OCI-LY1 (cell line): ENCODE measurements around the gene SH3BP4.

Experiments
- H2AFZ ChIP-seq: fragments of 200-600 bp; sonication (generic), shearing (Covaris generic); 2 replicates; pipeline ENCODE4 v1.6.0; 2014; ENCODE audit warnings: antibody characterized with exemption, mild to moderate bottlenecking, low read length
- H3F3A ChIP-seq: fragments of 200-600 bp; sonication (generic), shearing (Covaris generic); 2 replicates; pipeline ENCODE4 v1.6.0; 2014; ENCODE audit warnings: mild to moderate bottlenecking, antibody characterized with exemption, low read length, moderate library complexity; ENCODE audit not compliant: insufficient read depth
- H3K27ac ChIP-seq: fragments of 200-600 bp; sonication (generic); 2 replicates; pipeline ENCODE4 v1.5.1; 2014; ENCODE audit warnings: low read length, mixed run types, mild to moderate bottlenecking, low read depth; ENCODE audit not compliant: poor library complexity, severe bottlenecking
- H3K27me3 ChIP-seq: fragments of 200-600 bp; sonication (generic); 2 replicates; pipeline ENCODE4 v1.6.0; 2014; ENCODE audit warnings: antibody characterized with exemption, mild to moderate bottlenecking, low read length, moderate library complexity; ENCODE audit not compliant: insufficient read depth
- H3K36me3 ChIP-seq: fragments of 200-600 bp; sonication (generic); 2 replicates; pipeline ENCODE4 v1.6.1; 2014; ENCODE audit warnings: mild to moderate bottlenecking, antibody characterized with exemption, low read length, moderate library complexity, mixed read lengths; ENCODE audit not compliant: insufficient read depth
- H3K4me1 ChIP-seq: fragments of 200-600 bp; sonication (generic); 2 replicates; pipeline ENCODE4 v1.5.1; 2014; ENCODE audit warnings: mild to moderate bottlenecking, low read length, moderate library complexity; ENCODE audit not compliant: insufficient read depth, severe bottlenecking
- H3K4me2 ChIP-seq: fragments of 200-600 bp; sonication (generic), shearing (Covaris generic); 2 replicates; pipeline ENCODE4 v1.6.1; 2014; ENCODE audit warnings: low read length
- H3K4me3 ChIP-seq: fragments of 200-600 bp; sonication (generic); 2 replicates; pipeline ENCODE4 v1.5.1; 2014; ENCODE audit warnings: low read length, low read depth, mild to moderate bottlenecking, mixed read lengths; ENCODE audit not compliant: poor library complexity, severe bottlenecking
- H3K79me2 ChIP-seq: fragments of 200-600 bp; shearing (Covaris generic); 2 replicates; pipeline ENCODE4 v1.6.1; 2016; ENCODE audit warnings: mixed run types, low read length, mixed read lengths; ENCODE audit not compliant: insufficient read depth
- H3K9ac ChIP-seq: fragments of 200-600 bp; sonication (generic), shearing (Covaris generic); 2 replicates; pipeline ENCODE4 v1.6.1; 2014; ENCODE audit warnings: mild to moderate bottlenecking, low read length, mixed read lengths
- H3K9me2 ChIP-seq: fragments of 200-600 bp; sonication (generic), shearing (Covaris generic); 2 replicates; pipeline ENCODE4 v1.6.1; 2014; ENCODE audit warnings: low read depth, mild to moderate bottlenecking, low read length, mixed read lengths
- H3K9me3 ChIP-seq: fragments of 200-600 bp; shearing (Covaris generic); 2 replicates; pipeline ENCODE4 v1.6.1; 2014; ENCODE audit warnings: low read length, mixed read lengths
- H4K20me1 ChIP-seq: fragments of 200-600 bp; sonication (generic), shearing (Covaris generic); 2 replicates; pipeline ENCODE4 v1.6.0; 2016; ENCODE audit warnings: mild to moderate bottlenecking, low read length; ENCODE audit not compliant: insufficient read depth
- CTCF ChIP-seq: fragments of 200-600 bp; sonication (generic), shearing (Covaris generic); IDR thresholded peaks from 2 replicates; pipeline ENCODE4 v1.5.1; 2017; ENCODE audit warnings: mild to moderate bottlenecking, antibody characterized with exemption, low read length, moderate library complexity, mixed read lengths
- EZH2 ChIP-seq: fragments of 200-600 bp; sonication (generic), shearing (Covaris generic); IDR thresholded peaks from 2 replicates; pipeline ENCODE4 v1.8.0; 2017; ENCODE audit warnings: borderline replicate concordance, mixed run types, mild to moderate bottlenecking, antibody characterized with exemption, low read length, moderate library complexity, mixed read lengths

The SH3BP4 gene

GRCh38 chr2:235000426-235001236 is 48.8 kb downstream of the SH3BP4 start:
- Histone ChIP-seq H3K4me2 (no peak overlapping the region), H3K9ac (no peak overlapping the region), H3K27me3 (no peaks in the 10 kb centered on the region), H3K4me3 (no peak overlapping the region), H3K36me3 (no peaks in the 10 kb centered on the region), H3F3A (no peaks in the 10 kb centered on the region), H3K79me2 (no peaks in the 10 kb centered on the region), H3K9me2 (no peaks in the 10 kb centered on the region), H2AFZ (no peak overlapping the region), H3K9me3 (no peaks in the 10 kb centered on the region), H3K27ac (no peak overlapping the region), H3K4me1 (no peaks in the 10 kb centered on the region), H4K20me1 (no peaks in the 10 kb centered on the region)
- TF ChIP-seq CTCF: no peak

GRCh38 chr2:235001237-235002133 is 49.7 kb downstream of the SH3BP4 start:
- H3K9me3 ChIP-seq: no peaks in the 10 kb centered on the region

More at GRCh38 chr2:235001237-235002133, 49.7 kb downstream of the SH3BP4 start:
- Histone ChIP-seq H4K20me1 (no peaks in the 10 kb centered on the region), H3K9ac (no peak overlapping the region), H3K4me1 (no peaks in the 10 kb centered on the region), H3K27ac (no peak overlapping the region), H3K9me2 (no peaks in the 10 kb centered on the region), H2AFZ (no peak overlapping the region), H3K4me2 (no peak overlapping the region), H3K27me3 (no peaks in the 10 kb centered on the region), H3K36me3 (no peaks in the 10 kb centered on the region), H3F3A (no peaks in the 10 kb centered on the region), H3K79me2 (no peaks in the 10 kb centered on the region), H3K4me3 (no peak overlapping the region)
- TF ChIP-seq EZH2: no peak
- TF ChIP-seq CTCF: no peak
